ENCODE data around the gene POLR3A. TPM values are rescaled to one million over a fixed set of nuclear protein-coding genes. Genes with fewer than 3 reads are reported as not detected.

The POLR3A gene
- total RNA-seq, 1 experiment from 2014 or later, result 97.2 TPM

- intact Hi-C loops (cut with micrococcal nuclease), result no loop called here
- H3K27ac ChIP-seq (ENCODE audit: low read length), result no peak overlapping the region
These were observed 6.7 kb upstream of the POLR3A start for GRCh38 chr10:78035933-78036583.

GRCh38 chr10:78035437-78035836 lies 6.1 kb upstream of the POLR3A start:
- Histone ChIP-seq H3K4me1 (ENCODE audit: insufficient read depth, low read length) (peaks cover 41% of the 10 kb centered on the region), H4K20me1 (ENCODE audit: low read length) (peaks cover 63% of the 10 kb centered on the region), H2AFZ (ENCODE audit: low read length) (no peak overlapping the region), H3K9me2 (replicated peaks; ENCODE audit: low read length) (no peaks in the 10 kb centered on the region), H3K4me3 (ENCODE audit: low read length) (peak overlapping the region; percentile 65), H3K36me3 (ENCODE audit: low read depth, low read length) (peaks cover 63% of the 10 kb centered on the region), H3K27me3 (ENCODE audit: low read length) (no peaks in the 10 kb centered on the region), H3K27ac (ENCODE audit: low read length) (0 out of 2 replicates have a peak overlapping the region, but pooled peaks have one; percentile 22), H3F3A (ENCODE audit: low read length, unreplicated experiment) (peaks cover 51% of the 10 kb centered on the region), H3K9ac (ENCODE audit: low read length) (peak overlapping the region; percentile 83), H3K9me3 (ENCODE audit: low read length) (no peaks in the 10 kb centered on the region), H3K4me2 (ENCODE audit: low read length) (peak overlapping the region; percentile 76), H3K79me2 (ENCODE audit: low read length) (peaks cover 68% of the 10 kb centered on the region)
- no TSS peak for BruUV-seq (replicated peaks)
- intact Hi-C loops (cut with micrococcal nuclease), result no loop called here
- no peak for TF ChIP-seq EZH2phosphoT487 (IDR thresholded peaks at IDR 0.05; ENCODE audit: borderline replicate concordance, low read length)
- TF ChIP-seq CTCF (conservative IDR thresholded peaks at IDR 0.05; ENCODE audit: low read depth, low read length), result no peak
- no peak for TF ChIP-seq EZH2 (IDR thresholded peaks at IDR 0.05; ENCODE audit: low read length, unreplicated experiment)
- ChIA-PET CTCF (no interaction called here), POLR2A (ENCODE audit: unreplicated experiment) (interaction anchor here (0.7 kb wide), 1 partner anchor 364 kb away, joined by 4 read pairs; no protein-coding TSS in a partner anchor)
- no peak for ATAC-seq
- no peak for DNase-seq

More at GRCh38 chr10:78035933-78036583, 6.7 kb upstream of the POLR3A start:
- TF ChIP-seq EZH2 (IDR thresholded peaks at IDR 0.05; ENCODE audit: low read length, unreplicated experiment) (no peak), CTCF (conservative IDR thresholded peaks at IDR 0.05; ENCODE audit: low read depth, low read length) (no peak), EZH2phosphoT487 (IDR thresholded peaks at IDR 0.05; ENCODE audit: borderline replicate concordance, low read length) (no peak)
- peaks cover 41% of the 10 kb centered on the region for H3K4me1 ChIP-seq (ENCODE audit: insufficient read depth, low read length)
- H4K20me1 ChIP-seq (ENCODE audit: low read length), result peaks cover 69% of the 10 kb centered on the region
- H3K36me3 ChIP-seq (ENCODE audit: low read depth, low read length), result peaks cover 70% of the 10 kb centered on the region
- no peak overlapping the region for H2AFZ ChIP-seq (ENCODE audit: low read length)
- no peaks in the 10 kb centered on the region for H3K9me3 ChIP-seq (ENCODE audit: low read length)
- H3K27me3 ChIP-seq (ENCODE audit: low read length), result no peaks in the 10 kb centered on the region
- no TSS peak for BruUV-seq (replicated peaks)
- H3F3A ChIP-seq (ENCODE audit: low read length, unreplicated experiment), result peaks cover 58% of the 10 kb centered on the region
- peak overlapping the region; percentile 76 for H3K4me2 ChIP-seq (ENCODE audit: low read length)
- DNase-seq, result peak; percentile 31
- ChIA-PET POLR2A (ENCODE audit: unreplicated experiment) (interaction anchor here (0.7 kb wide), 1 partner anchor 365 kb away, joined by 4 read pairs; no protein-coding TSS in a partner anchor), CTCF (interaction anchor here (0.6 kb wide), 2 partner anchors 19 to 763 kb away, joined by 3 read pairs; no protein-coding TSS in a partner anchor)
- no peak for ATAC-seq
- H3K4me3 ChIP-seq (ENCODE audit: low read length), result peak overlapping the region; percentile 65
- H3K9ac ChIP-seq (ENCODE audit: low read length), result peak overlapping the region; percentile 83
- peaks cover 75% of the 10 kb centered on the region for H3K79me2 ChIP-seq (ENCODE audit: low read length)
- no peaks in the 10 kb centered on the region for H3K9me2 ChIP-seq (replicated peaks; ENCODE audit: low read length)

- no peak for TF ChIP-seq CTCF (conservative IDR thresholded peaks at IDR 0.05; ENCODE audit: low read depth, low read length)
- no peak for TF ChIP-seq EZH2phosphoT487 (IDR thresholded peaks at IDR 0.05; ENCODE audit: borderline replicate concordance, low read length)
- TF ChIP-seq EZH2 (IDR thresholded peaks at IDR 0.05; ENCODE audit: low read length, unreplicated experiment), result no peak
- H2AFZ ChIP-seq (ENCODE audit: low read length), result no peak overlapping the region
- H3K36me3 ChIP-seq (ENCODE audit: low read depth, low read length), result peaks cover 59% of the 10 kb centered on the region
- no TSS peak for BruUV-seq (replicated peaks)
- H3K9me2 ChIP-seq (replicated peaks; ENCODE audit: low read length), result no peaks in the 10 kb centered on the region
- peak overlapping the region; percentile 65 for H3K4me3 ChIP-seq (ENCODE audit: low read length)
- peak overlapping the region; percentile 76 for H3K4me2 ChIP-seq (ENCODE audit: low read length)
- H3K9ac ChIP-seq (ENCODE audit: low read length), result peak overlapping the region; percentile 83
- intact Hi-C loops (cut with micrococcal nuclease), result no loop called here
- no peaks in the 10 kb centered on the region for H3K9me3 ChIP-seq (ENCODE audit: low read length)
- H3K79me2 ChIP-seq (ENCODE audit: low read length), result peaks cover 64% of the 10 kb centered on the region
- ChIA-PET CTCF (no interaction called here), POLR2A (ENCODE audit: unreplicated experiment) (no interaction called here)
- H3K27me3 ChIP-seq (ENCODE audit: low read length), result no peaks in the 10 kb centered on the region
- peak; percentile 86 for DNase-seq
- peaks cover 59% of the 10 kb centered on the region for H4K20me1 ChIP-seq (ENCODE audit: low read length)
- peaks cover 43% of the 10 kb centered on the region for H3K4me1 ChIP-seq (ENCODE audit: insufficient read depth, low read length)
- peaks cover 47% of the 10 kb centered on the region for H3F3A ChIP-seq (ENCODE audit: low read length, unreplicated experiment)
- H3K27ac ChIP-seq (ENCODE audit: low read length), result peak overlapping the region; percentile 22
- peak; percentile 19 for ATAC-seq
These were observed 5.7 kb upstream of the POLR3A start for GRCh38 chr10:78035025-78035424.

Data from PC-3 (cell line).